HL-60 (cell line): ENCODE results near the gene KSR1.

Experiments used
- DNase-seq, 2 experiments: peaks; one replicate each; pipeline ENCODE4 v3.0.0-alpha.2; 2010 to 2020; ENCODE audit warnings: low read depth in 1 of 2, low spot score in 1 of 2
- H3K27ac ChIP-seq: fragments of 250-450 bp; sonication (Bioruptor Pico); replicated peaks from 2 replicates; pipeline ENCODE4 v1.5.1; 2020; ENCODE audit warnings: mild to moderate bottlenecking, moderate library complexity
- H3K27me3 ChIP-seq: fragments of 250-450 bp; sonication (Bioruptor Pico); 2 replicates; pipeline ENCODE4 v1.5.1; 2021; ENCODE audit warnings: mild to moderate bottlenecking, moderate library complexity; ENCODE audit not compliant: insufficient read depth, poor library complexity, severe bottlenecking
- H3K4me3 ChIP-seq: replicated peaks from 2 replicates; pipeline ENCODE4 v1.5.1; 2011; ENCODE audit warnings: mild to moderate bottlenecking, control low read depth, low read length; ENCODE audit not compliant: insufficient read depth
- GABPA ChIP-seq: IDR thresholded peaks from 2 replicates; pipeline ENCODE4 v1.6.1; 2012; ENCODE audit warnings: low read depth
- POLR2AphosphoS5 ChIP-seq: IDR thresholded peaks from 2 replicates; pipeline ENCODE4 v1.6.1; 2012; ENCODE audit warnings: low read depth
- SPI1 ChIP-seq: IDR thresholded peaks from 2 replicates; pipeline ENCODE4 v1.6.1; 2012; ENCODE audit warnings: low read depth, mild to moderate bottlenecking, borderline replicate concordance
- TF ChIP-seq, protein P1 (sequence below): IDR thresholded peaks from 2 replicates; pipeline ENCODE4 v1.6.1; 2012; ENCODE audit warnings: low read depth; ENCODE audit not compliant: insufficient replicate concordance
- TF ChIP-seq, protein P2 (sequence below): IDR thresholded peaks from one replicate; pipeline ENCODE4 v1.5.1; 2011; ENCODE audit warnings: low read length, control low read depth, inconsistent platforms; ENCODE audit not compliant: insufficient read depth

KSR1 gene

GRCh38 chr17:27572665-27573064 is 116.4 kb downstream of the KSR1 start:
- TF ChIP-seq SPI1 (no peak), POLR2AphosphoS5 (no peak), GABPA (no peak)
- TF ChIP-seq, protein P1, sequence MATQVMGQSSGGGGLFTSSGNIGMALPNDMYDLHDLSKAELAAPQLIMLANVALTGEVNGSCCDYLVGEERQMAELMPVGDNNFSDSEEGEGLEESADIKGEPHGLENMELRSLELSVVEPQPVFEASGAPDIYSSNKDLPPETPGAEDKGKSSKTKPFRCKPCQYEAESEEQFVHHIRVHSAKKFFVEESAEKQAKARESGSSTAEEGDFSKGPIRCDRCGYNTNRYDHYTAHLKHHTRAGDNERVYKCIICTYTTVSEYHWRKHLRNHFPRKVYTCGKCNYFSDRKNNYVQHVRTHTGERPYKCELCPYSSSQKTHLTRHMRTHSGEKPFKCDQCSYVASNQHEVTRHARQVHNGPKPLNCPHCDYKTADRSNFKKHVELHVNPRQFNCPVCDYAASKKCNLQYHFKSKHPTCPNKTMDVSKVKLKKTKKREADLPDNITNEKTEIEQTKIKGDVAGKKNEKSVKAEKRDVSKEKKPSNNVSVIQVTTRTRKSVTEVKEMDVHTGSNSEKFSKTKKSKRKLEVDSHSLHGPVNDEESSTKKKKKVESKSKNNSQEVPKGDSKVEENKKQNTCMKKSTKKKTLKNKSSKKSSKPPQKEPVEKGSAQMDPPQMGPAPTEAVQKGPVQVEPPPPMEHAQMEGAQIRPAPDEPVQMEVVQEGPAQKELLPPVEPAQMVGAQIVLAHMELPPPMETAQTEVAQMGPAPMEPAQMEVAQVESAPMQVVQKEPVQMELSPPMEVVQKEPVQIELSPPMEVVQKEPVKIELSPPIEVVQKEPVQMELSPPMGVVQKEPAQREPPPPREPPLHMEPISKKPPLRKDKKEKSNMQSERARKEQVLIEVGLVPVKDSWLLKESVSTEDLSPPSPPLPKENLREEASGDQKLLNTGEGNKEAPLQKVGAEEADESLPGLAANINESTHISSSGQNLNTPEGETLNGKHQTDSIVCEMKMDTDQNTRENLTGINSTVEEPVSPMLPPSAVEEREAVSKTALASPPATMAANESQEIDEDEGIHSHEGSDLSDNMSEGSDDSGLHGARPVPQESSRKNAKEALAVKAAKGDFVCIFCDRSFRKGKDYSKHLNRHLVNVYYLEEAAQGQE, result no peak
- TF ChIP-seq, protein P2, sequence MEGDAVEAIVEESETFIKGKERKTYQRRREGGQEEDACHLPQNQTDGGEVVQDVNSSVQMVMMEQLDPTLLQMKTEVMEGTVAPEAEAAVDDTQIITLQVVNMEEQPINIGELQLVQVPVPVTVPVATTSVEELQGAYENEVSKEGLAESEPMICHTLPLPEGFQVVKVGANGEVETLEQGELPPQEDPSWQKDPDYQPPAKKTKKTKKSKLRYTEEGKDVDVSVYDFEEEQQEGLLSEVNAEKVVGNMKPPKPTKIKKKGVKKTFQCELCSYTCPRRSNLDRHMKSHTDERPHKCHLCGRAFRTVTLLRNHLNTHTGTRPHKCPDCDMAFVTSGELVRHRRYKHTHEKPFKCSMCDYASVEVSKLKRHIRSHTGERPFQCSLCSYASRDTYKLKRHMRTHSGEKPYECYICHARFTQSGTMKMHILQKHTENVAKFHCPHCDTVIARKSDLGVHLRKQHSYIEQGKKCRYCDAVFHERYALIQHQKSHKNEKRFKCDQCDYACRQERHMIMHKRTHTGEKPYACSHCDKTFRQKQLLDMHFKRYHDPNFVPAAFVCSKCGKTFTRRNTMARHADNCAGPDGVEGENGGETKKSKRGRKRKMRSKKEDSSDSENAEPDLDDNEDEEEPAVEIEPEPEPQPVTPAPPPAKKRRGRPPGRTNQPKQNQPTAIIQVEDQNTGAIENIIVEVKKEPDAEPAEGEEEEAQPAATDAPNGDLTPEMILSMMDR, result no peak
- DNase-seq, result no peak
- Histone ChIP-seq H3K27me3 (no peaks in the 10 kb centered on the region), H3K27ac (no peak overlapping the region), H3K4me3 (no peak overlapping the region)

DNA sequence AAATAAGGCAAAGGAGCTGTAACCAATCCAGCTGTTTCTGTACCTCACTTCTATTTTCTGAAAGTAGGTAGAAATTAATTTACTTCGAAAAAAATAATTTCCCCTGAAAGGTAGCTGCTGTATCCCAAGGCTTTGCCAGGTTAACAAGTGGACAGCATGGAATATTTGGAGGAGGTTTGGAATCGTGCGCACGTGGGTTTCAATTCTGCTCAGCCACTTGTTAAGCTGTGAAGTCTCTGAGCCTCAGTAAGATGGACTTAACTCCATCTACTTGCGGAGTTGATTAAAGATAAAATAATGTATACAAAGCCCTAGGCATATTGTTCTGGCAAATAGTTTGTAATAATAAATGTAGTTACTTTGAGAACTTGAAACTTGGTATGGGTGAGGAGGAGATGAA is 117.3 kb downstream of the KSR1 start:
- H3K27me3 ChIP-seq, result no peaks in the 10 kb centered on the region
- DNase-seq, result no peak
- no peak overlapping the region for H3K4me3 ChIP-seq
- TF ChIP-seq, protein P2, result no peak
- TF ChIP-seq SPI1, result no peak
- TF ChIP-seq, protein P1, result no peak
- TF ChIP-seq POLR2AphosphoS5, result no peak
- no peak for TF ChIP-seq GABPA
- no peak overlapping the region for H3K27ac ChIP-seq

DNA sequence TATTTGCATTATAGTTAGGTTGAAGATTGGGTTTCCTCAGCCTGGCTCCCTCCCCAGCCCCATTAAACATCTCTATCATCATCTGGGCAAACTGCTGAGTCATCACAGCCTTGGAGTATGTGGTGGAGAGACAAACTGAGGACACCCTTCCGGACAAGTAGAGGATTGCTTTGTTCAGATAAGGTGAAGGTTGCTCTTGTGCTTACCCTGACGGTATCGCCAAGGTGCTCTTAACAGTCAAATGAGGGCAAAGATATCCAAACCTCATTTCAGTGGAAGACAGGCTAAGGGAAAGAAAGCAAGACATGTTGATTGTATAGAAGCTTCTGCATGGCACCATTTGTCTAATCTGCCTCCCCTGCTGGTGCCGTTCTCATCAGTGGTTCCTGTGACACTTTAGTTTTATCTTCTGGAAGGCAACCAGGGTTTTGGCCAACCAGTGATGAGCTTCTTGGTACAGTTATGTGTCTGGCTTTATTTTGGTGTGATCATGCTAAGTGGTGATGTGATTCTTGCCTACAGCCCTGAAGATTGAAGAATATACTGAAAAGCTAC is 117.8 kb downstream of the KSR1 start:
- no peak overlapping the region for H3K4me3 ChIP-seq
- H3K27ac ChIP-seq, result no peak overlapping the region
- no peak for DNase-seq

More for the DNA sequence above, 117.8 kb downstream of the KSR1 start:
- no peaks in the 10 kb centered on the region for H3K27me3 ChIP-seq
- TF ChIP-seq, protein P2, result no peak
- TF ChIP-seq GABPA (no peak), POLR2AphosphoS5 (no peak), SPI1 (no peak)
- TF ChIP-seq, protein P1, result no peak
